ENCODE measurements around the gene AUTS2. TPM values are rescaled to one million over a fixed set of nuclear protein-coding genes. Genes with fewer than 3 reads are reported as not detected.

The AUTS2 gene
- total RNA-seq, 1 experiment from 2014 or later, result 2.5 TPM

DNA sequence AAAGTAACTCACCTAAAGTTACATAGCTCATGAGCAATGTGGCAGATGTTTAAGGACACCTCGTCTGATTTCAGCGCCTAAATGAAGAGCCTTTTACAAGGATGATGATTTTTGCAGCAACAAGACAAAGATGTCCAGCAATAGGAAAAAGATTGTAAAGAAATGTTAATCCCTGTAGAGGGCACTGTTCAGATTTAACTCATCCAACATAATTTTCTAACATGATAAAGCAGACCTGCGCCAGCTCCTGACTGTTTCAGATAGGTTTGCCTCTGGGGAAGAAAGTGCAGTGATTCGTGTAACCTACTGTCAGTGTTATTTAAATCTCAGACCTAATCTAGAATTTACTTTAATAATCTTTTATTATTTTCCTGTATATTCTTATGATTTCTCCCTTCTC, 595.2 kb downstream of the AUTS2 start:
- no peak for ATAC-seq
- H3K27me3 ChIP-seq (ENCODE audit: control insufficient read depth, insufficient read depth, low read length), result no peaks in the 10 kb centered on the region
- no peak overlapping the region for H3K4me3 ChIP-seq (ENCODE audit: low read depth in 2 of 2, low read length in 2 of 2)
- no TSS peak for BruUV-seq (replicated peaks)
- H3K27ac ChIP-seq (ENCODE audit: low read length), result no peak overlapping the region
- H3K4me1 ChIP-seq (ENCODE audit: control insufficient read depth, insufficient read depth, low read length), result no peaks in the 10 kb centered on the region
- CTCF ChIA-PET, result no interaction called here
- H3K36me3 ChIP-seq (ENCODE audit: control insufficient read depth, insufficient read depth, low read length), result no peaks in the 10 kb centered on the region
- in situ Hi-C loops (cut with HindIII; ENCODE audit: low pct_unique_long_range_greater_than_20kb, low sequenced_read_pairs) (no loop called here), intact Hi-C loops (cut with micrococcal nuclease; ENCODE audit: unreplicated experiment) (no loop called here)
- POLR2A ChIA-PET, result no interaction called here
- 0 out of 2 replicates have a peak, but pooled peaks cover 2% of the 10 kb centered on the region for H3K9me3 ChIP-seq (ENCODE audit: control insufficient read depth, insufficient read depth, low read depth, low read length)
- DNase-seq (ENCODE audit: low read depth, low spot score), result no peak
- TF ChIP-seq, protein P1, sequence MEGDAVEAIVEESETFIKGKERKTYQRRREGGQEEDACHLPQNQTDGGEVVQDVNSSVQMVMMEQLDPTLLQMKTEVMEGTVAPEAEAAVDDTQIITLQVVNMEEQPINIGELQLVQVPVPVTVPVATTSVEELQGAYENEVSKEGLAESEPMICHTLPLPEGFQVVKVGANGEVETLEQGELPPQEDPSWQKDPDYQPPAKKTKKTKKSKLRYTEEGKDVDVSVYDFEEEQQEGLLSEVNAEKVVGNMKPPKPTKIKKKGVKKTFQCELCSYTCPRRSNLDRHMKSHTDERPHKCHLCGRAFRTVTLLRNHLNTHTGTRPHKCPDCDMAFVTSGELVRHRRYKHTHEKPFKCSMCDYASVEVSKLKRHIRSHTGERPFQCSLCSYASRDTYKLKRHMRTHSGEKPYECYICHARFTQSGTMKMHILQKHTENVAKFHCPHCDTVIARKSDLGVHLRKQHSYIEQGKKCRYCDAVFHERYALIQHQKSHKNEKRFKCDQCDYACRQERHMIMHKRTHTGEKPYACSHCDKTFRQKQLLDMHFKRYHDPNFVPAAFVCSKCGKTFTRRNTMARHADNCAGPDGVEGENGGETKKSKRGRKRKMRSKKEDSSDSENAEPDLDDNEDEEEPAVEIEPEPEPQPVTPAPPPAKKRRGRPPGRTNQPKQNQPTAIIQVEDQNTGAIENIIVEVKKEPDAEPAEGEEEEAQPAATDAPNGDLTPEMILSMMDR (IDR thresholded peaks at IDR 0.05), result peak; percentile 35; the same call in 1 of the 2 replicates
- TF ChIP-seq, protein P2, sequence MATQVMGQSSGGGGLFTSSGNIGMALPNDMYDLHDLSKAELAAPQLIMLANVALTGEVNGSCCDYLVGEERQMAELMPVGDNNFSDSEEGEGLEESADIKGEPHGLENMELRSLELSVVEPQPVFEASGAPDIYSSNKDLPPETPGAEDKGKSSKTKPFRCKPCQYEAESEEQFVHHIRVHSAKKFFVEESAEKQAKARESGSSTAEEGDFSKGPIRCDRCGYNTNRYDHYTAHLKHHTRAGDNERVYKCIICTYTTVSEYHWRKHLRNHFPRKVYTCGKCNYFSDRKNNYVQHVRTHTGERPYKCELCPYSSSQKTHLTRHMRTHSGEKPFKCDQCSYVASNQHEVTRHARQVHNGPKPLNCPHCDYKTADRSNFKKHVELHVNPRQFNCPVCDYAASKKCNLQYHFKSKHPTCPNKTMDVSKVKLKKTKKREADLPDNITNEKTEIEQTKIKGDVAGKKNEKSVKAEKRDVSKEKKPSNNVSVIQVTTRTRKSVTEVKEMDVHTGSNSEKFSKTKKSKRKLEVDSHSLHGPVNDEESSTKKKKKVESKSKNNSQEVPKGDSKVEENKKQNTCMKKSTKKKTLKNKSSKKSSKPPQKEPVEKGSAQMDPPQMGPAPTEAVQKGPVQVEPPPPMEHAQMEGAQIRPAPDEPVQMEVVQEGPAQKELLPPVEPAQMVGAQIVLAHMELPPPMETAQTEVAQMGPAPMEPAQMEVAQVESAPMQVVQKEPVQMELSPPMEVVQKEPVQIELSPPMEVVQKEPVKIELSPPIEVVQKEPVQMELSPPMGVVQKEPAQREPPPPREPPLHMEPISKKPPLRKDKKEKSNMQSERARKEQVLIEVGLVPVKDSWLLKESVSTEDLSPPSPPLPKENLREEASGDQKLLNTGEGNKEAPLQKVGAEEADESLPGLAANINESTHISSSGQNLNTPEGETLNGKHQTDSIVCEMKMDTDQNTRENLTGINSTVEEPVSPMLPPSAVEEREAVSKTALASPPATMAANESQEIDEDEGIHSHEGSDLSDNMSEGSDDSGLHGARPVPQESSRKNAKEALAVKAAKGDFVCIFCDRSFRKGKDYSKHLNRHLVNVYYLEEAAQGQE (IDR thresholded peaks at IDR 0.05; ENCODE audit: insufficient read depth in 1 of 2, low read depth in 2 of 2, low read length in 1 of 2), result no peak

DNA sequence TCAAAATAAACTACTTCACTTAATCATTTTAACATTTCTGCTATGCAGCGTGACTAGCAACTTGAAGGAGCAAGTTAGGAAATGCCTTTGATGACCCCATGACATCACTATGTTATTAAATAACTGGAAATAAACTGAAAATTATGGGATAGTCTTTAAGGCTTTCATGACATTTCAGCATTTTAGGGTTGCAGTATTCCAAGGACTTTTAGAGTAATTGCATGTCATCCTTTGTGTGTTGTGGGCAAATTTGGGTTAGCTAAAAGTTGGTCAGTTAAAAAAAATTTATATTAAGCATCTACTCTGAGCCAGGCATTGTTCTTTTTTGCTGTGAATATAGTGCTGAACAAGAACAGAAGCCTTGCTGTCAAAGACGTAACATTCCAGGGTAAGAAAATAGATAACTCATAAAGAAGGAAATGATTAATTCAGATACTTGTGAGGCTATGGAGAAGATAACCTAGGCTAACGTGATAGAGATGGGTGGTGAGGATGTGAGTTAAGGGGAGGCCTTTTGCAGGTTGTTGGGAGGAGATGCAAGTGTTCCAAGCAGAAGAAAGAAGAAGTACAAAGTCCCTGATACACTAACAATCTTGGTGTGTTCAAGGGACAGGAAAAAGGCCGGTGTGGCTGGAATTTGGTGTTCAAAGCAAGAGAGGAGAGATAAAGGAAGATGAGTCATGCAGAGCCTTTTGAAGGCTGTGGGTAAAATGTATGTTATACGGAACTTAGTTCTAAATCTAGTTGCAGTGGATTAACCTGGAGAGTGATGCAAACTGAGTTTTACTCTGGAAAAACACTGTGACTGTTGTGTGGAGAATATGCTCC, 610.2 kb downstream of the AUTS2 start:
- H3K4me1 ChIP-seq (ENCODE audit: control insufficient read depth, insufficient read depth, low read length), result no peaks in the 10 kb centered on the region
- intact Hi-C loops (cut with micrococcal nuclease; ENCODE audit: unreplicated experiment), result no loop called here
- no peaks in the 10 kb centered on the region for H3K36me3 ChIP-seq (ENCODE audit: control insufficient read depth, insufficient read depth, low read length)
- CTCF ChIA-PET, result no interaction called here
- DNase-seq (ENCODE audit: low read depth, low spot score), result no peak
- BruUV-seq (replicated peaks), result no TSS peak
- ATAC-seq, result no peak
- TF ChIP-seq SIN3A (IDR thresholded peaks at IDR 0.05; ENCODE audit: borderline replicate concordance, insufficient read depth, low read depth, low read length), result no peak
- TF ChIP-seq POLR2AphosphoS5 (IDR thresholded peaks at IDR 0.05; ENCODE audit: low read depth, low read length), result no peak
- no peak for TF ChIP-seq TCF7L2 (IDR thresholded peaks at IDR 0.05; ENCODE audit: low read depth, low read length)
- TF ChIP-seq, protein P2 (IDR thresholded peaks at IDR 0.05; ENCODE audit: insufficient read depth in 1 of 2, low read depth in 2 of 2, low read length in 1 of 2), result no peak
- TF ChIP-seq, protein P1 (IDR thresholded peaks at IDR 0.05), result no peak
- no peak overlapping the region for H3K4me3 ChIP-seq (ENCODE audit: low read depth in 2 of 2, low read length in 2 of 2)
- in situ Hi-C loops (cut with HindIII; ENCODE audit: low pct_unique_long_range_greater_than_20kb, low sequenced_read_pairs), result no loop called here
- H3K9me3 ChIP-seq (ENCODE audit: control insufficient read depth, insufficient read depth, low read depth, low read length), result no peaks in the 10 kb centered on the region
- no peak overlapping the region for H3K27ac ChIP-seq (ENCODE audit: low read length)
- H3K27me3 ChIP-seq (ENCODE audit: control insufficient read depth, insufficient read depth, low read length), result no peaks in the 10 kb centered on the region
- POLR2A ChIA-PET, result no interaction called here

Data from Panc1 (cell line).